HUES64 (cell line): Measurements from ENCODE around the gene TMEM53.

Source experiments
- H3K27ac ChIP-seq: 2 replicates; pipeline ENCODE4 v1.7.0; 2013; ENCODE audit warnings: low read depth, low read length, inconsistent platforms
- H3K27me3 ChIP-seq: 2 replicates; pipeline ENCODE4 v1.6.1; 2013; ENCODE audit warnings: mild to moderate bottlenecking, low read length; ENCODE audit not compliant: insufficient read depth
- H3K36me3 ChIP-seq: 2 replicates; pipeline ENCODE4 v1.6.1; 2013; ENCODE audit warnings: mild to moderate bottlenecking, low read length; ENCODE audit not compliant: insufficient read depth
- H3K4me1 ChIP-seq: 2 replicates; pipeline ENCODE4 v1.6.1; 2013; ENCODE audit warnings: mild to moderate bottlenecking, low read length, moderate library complexity; ENCODE audit not compliant: insufficient read depth
- H3K4me3 ChIP-seq: 2 replicates; pipeline ENCODE4 v1.5.1; 2013; ENCODE audit warnings: mild to moderate bottlenecking, low read length, moderate library complexity
- H3K9ac ChIP-seq: 2 replicates; pipeline ENCODE4 v1.6.1; 2013; ENCODE audit warnings: mild to moderate bottlenecking, low read depth, low read length
- H3K9me3 ChIP-seq: 2 replicates; pipeline ENCODE4 v1.6.1; 2013; ENCODE audit warnings: low read depth, low read length; ENCODE audit not compliant: insufficient read depth
- WGBS: fragments of 150-250, 120-280 bp; methylation state at CpG from one replicate; pipeline ENCODE4 v1.1.7; 2013; ENCODE audit warnings: missing lambda C conversion rate; 5-methylcytosine and 5-hydroxymethylcytosine counted together

Gene TMEM53

DNA sequence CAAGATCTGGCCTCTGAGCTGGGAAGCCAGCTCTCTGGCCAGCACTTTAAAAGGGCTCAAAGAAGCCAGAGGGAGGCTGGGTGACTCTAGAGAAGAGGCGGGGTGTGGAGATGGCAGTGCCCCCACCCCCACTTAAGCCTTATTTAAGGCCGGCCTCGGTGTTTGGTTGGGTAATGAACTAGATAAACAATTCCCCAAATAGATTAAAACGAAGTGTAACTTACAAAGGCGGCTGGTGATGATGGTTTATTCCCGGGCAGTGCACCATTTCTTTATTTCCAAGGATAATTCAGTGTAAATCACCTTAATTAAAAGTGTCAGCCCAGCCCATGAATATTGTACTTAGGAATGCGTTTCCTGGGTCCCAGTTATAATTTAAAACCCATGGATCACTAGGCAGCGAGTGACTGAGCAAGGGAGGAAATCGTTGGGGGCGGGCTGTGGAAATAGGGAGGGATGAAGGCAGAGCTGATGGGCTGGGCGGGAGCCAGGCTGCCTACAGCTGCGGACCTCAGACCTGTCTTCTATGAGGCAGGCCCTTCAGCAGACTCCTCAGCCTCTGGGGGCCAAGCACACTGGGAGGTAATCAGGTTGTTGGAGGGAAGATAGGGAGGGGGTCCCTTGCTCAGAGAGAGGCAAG is 54.9 kb downstream of the TMEM53 start:
- peaks cover 31% of the 10 kb centered on the region for H3K27me3 ChIP-seq
- no peak overlapping the region for H3K27ac ChIP-seq
- WGBS = 56% methylated on average over 9 of the region's 12 CpGs
- H3K36me3 ChIP-seq = no peaks in the 10 kb centered on the region; the same call in 1 of the 2 replicates
- no peak overlapping the region for H3K4me3 ChIP-seq
- H3K9ac ChIP-seq = no peak overlapping the region
- no peaks in the 10 kb centered on the region for H3K9me3 ChIP-seq
- peaks cover 3% of the 10 kb centered on the region; the same call in 1 of the 2 replicates for H3K4me1 ChIP-seq

GRCh38 chr1:44617703-44618029 is 56.6 kb downstream of the TMEM53 start:
- 52% methylated on average over 1 of the region's 1 CpG for WGBS
- Histone ChIP-seq H3K9ac (no peak overlapping the region; the same call in 1 of the 2 replicates), H3K4me1 (peaks cover 3% of the 10 kb centered on the region; the same call in 1 of the 2 replicates), H3K9me3 (no peaks in the 10 kb centered on the region), H3K4me3 (peak overlapping the region; percentile 54), H3K27me3 (peaks cover 31% of the 10 kb centered on the region), H3K36me3 (no peaks in the 10 kb centered on the region; the same call in 1 of the 2 replicates), H3K27ac (no peak overlapping the region)

DNA sequence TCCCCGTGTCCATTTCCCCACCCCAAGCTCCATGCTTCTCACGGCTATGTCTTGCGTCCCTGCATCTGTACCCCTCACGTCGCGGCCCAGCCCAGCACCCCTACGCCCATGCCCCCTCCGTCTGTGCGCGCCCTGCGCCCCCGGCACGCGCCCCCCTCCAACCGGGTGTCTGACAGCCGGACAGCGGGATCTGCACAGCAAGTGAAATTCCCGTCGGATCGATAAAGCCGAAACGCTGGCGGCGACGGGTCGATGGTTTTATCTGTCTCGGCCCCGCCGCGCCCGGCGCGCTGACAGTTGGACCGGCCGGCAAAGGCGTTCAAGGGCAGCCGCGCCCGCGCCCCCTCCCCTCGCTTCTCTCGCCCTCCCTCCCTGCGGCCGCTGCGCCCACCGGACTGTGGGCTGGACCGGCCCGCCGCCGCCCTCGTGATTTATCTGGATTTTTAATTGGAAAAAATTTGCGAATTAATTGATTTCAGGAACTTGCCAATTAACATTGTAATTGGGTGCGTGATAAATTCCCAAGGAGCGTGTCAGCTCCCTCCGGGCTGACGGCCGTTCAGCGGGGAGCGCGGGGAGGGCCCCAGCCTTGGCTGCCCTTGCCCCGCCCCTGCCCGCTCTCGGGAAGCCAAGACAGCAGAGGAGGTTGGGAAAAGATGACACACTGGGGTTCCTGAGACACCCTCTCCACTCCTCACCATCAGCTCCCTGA is 57.1 kb downstream of the TMEM53 start:
- no peaks in the 10 kb centered on the region for H3K9me3 ChIP-seq
- peaks cover 3% of the 10 kb centered on the region; the same call in 1 of the 2 replicates for H3K4me1 ChIP-seq
- H3K36me3 ChIP-seq = no peaks in the 10 kb centered on the region; the same call in 1 of the 2 replicates
- H3K27me3 ChIP-seq = peaks cover 31% of the 10 kb centered on the region
- H3K4me3 ChIP-seq = peak overlapping the region; percentile 54
- WGBS = 3% methylated on average over 63 of the region's 63 CpGs
- H3K27ac ChIP-seq = no peak overlapping the region
- no peak overlapping the region for H3K9ac ChIP-seq

- Histone ChIP-seq H3K36me3 (no peaks in the 10 kb centered on the region; the same call in 1 of the 2 replicates), H3K9ac (no peak overlapping the region), H3K9me3 (no peaks in the 10 kb centered on the region), H3K27ac (no peak overlapping the region), H3K4me1 (peaks cover 3% of the 10 kb centered on the region; the same call in 1 of the 2 replicates), H3K27me3 (peaks cover 31% of the 10 kb centered on the region), H3K4me3 (peak overlapping the region; percentile 54)
- WGBS = 65% methylated on average over 4 of the region's 4 CpGs
These were observed 57.8 kb downstream of the TMEM53 start for GRCh38 chr1:44616284-44616990.

DNA sequence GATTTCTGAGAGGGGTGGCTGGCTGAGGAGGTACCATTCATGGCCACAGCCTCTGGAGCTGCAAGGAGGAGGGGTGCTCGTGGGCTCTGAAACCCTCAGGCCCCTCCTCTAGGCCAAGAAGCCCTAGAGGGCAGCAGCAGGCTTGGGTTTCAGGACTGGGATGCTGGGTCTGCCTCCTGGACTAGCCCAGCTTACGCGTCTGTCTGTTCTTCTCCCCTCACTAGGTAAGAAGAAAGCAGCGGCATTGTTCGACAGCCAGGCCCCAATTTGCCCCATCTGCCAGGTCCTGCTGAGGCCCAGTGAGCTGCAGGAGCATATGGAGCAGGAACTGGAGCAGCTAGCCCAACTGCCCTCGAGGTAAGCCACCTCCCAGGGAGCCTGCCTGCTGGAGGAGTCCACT is 60.3 kb downstream of the TMEM53 start:
- Histone ChIP-seq H3K4me1 (peaks cover 3% of the 10 kb centered on the region; the same call in 1 of the 2 replicates), H3K27me3 (peaks cover 31% of the 10 kb centered on the region), H3K36me3 (no peaks in the 10 kb centered on the region; the same call in 1 of the 2 replicates), H3K4me3 (no peak overlapping the region), H3K9ac (no peak overlapping the region), H3K9me3 (no peaks in the 10 kb centered on the region), H3K27ac (no peak overlapping the region)
- 78% methylated on average over 6 of the region's 6 CpGs for WGBS

- H3K27me3 ChIP-seq = peaks cover 12% of the 10 kb centered on the region
- no peak overlapping the region for H3K9ac ChIP-seq
- H3K9me3 ChIP-seq = no peaks in the 10 kb centered on the region
- H3K27ac ChIP-seq = no peak overlapping the region
- 79% methylated on average over 4 of the region's 4 CpGs for WGBS
- H3K36me3 ChIP-seq = no peaks in the 10 kb centered on the region; the same call in 1 of the 2 replicates
- H3K4me1 ChIP-seq = no peaks in the 10 kb centered on the region; the same call in 1 of the 2 replicates
- H3K4me3 ChIP-seq = no peak overlapping the region
These were observed 62.4 kb downstream of the TMEM53 start for GRCh38 chr1:44611866-44612265.

DNA sequence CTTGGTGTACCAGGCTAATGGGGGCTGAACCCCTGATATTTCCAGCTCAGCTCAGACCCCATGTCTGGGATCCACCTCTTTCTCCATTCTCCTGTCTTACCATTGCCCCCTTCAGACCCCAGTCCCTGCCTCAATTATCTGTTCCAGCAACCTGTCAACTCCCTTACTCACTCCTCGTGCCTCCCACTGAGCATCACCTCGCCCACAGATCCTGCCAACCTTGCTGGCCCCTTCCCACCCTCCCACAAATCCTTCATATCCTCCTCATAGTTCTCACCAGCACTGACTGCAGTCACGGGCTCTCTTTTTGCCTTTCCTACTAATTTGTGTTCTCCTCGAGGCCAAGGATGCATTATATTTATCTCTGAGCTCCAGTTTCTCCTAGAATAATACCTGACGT is 62.9 kb downstream of the TMEM53 start:
- H3K27me3 ChIP-seq = peaks cover 8% of the 10 kb centered on the region
- no peak overlapping the region for H3K27ac ChIP-seq
- H3K36me3 ChIP-seq = no peaks in the 10 kb centered on the region; the same call in 1 of the 2 replicates
- no peak overlapping the region for H3K4me3 ChIP-seq
- 90% methylated on average over 5 of the region's 5 CpGs for WGBS
- H3K9me3 ChIP-seq = no peaks in the 10 kb centered on the region
- no peak overlapping the region for H3K9ac ChIP-seq
- no peaks in the 10 kb centered on the region; the same call in 1 of the 2 replicates for H3K4me1 ChIP-seq

DNA sequence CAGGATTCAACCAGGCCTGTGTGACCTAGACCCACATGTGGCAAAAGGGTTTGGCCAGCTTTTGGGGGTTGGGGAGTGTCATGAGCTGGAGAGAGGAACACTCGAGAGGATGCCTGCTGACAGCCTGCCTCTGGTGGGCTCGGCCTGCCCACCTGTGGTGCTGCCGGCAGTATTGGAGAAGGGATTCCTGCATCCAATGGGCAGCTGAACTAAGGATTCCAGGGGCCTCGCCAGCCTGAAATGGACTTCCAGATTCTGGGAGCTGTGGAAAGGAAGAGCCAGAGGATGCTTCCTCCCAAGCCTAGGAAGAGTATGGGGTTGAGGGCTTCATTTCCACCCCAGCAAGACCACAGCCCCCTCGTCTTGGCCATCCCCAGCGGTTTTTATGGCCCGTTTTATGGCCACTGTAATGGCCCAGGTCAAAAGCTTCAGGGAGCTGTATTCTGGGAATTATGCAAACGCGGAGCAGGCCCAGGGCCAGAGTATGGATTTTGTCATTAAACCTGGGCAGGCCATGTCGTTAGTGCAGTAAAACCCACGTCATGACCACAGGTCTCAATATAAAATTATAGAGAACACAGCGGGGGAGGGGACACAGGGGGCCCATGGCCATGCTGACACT is 63.6 kb downstream of the TMEM53 start:
- no peaks in the 10 kb centered on the region for H3K27me3 ChIP-seq
- H3K4me1 ChIP-seq = no peaks in the 10 kb centered on the region; the same call in 1 of the 2 replicates
- no peak overlapping the region for H3K27ac ChIP-seq
- H3K9ac ChIP-seq = no peak overlapping the region
- H3K36me3 ChIP-seq = no peaks in the 10 kb centered on the region; the same call in 1 of the 2 replicates
- no peaks in the 10 kb centered on the region for H3K9me3 ChIP-seq
- 65% methylated on average over 11 of the region's 12 CpGs for WGBS
- no peak overlapping the region for H3K4me3 ChIP-seq

- Histone ChIP-seq H3K36me3 (no peaks in the 10 kb centered on the region; the same call in 1 of the 2 replicates), H3K4me1 (no peaks in the 10 kb centered on the region; the same call in 1 of the 2 replicates), H3K27me3 (no peaks in the 10 kb centered on the region), H3K27ac (no peak overlapping the region), H3K9ac (no peak overlapping the region), H3K4me3 (no peak overlapping the region), H3K9me3 (no peaks in the 10 kb centered on the region)
- 72% methylated on average over 25 of the region's 25 CpGs for WGBS
These were observed 64.3 kb downstream of the TMEM53 start for GRCh38 chr1:44609768-44610526.

- H3K4me3 ChIP-seq = no peak overlapping the region
- no peak overlapping the region for H3K27ac ChIP-seq
- no peaks in the 10 kb centered on the region; the same call in 1 of the 2 replicates for H3K36me3 ChIP-seq
- no peaks in the 10 kb centered on the region for H3K27me3 ChIP-seq
- H3K4me1 ChIP-seq = no peaks in the 10 kb centered on the region; the same call in 1 of the 2 replicates
- no peaks in the 10 kb centered on the region for H3K9me3 ChIP-seq
- no peak overlapping the region for H3K9ac ChIP-seq
- 33% methylated on average over 10 of the region's 10 CpGs for WGBS
These were observed 64.9 kb downstream of the TMEM53 start for GRCh38 chr1:44609412-44609767.
